Epithelial cell of proximal tubule (primary cell): ENCODE measurements around the gene DAPK2. TPM values are rescaled to one million over a fixed set of nuclear protein-coding genes. Genes with fewer than 3 reads are reported as not detected.

Experiments
- DNase-seq: peaks from one replicate; pipeline ENCODE4 v3.0.0-alpha.2; 2011; ENCODE audit warnings: low read depth
- H3K4me3 ChIP-seq: 2 replicates; pipeline ENCODE4 v1.5.1; 2011; ENCODE audit warnings: low read depth, mild to moderate bottlenecking, low read length
- total RNA-seq: library from RNA; depleted of rRNA; stranded (reverse); fragments of >200 nt; gene quantifications from 2 replicates; pipeline ENCODE4 v1.2.3, GENCODE V29; 2015
- TF ChIP-seq, protein P1 (sequence below): conservative IDR thresholded peaks from 2 replicates; pipeline ENCODE4 v1.5.1; 2012; ENCODE audit warnings: low read depth, mild to moderate bottlenecking, low read length

Gene DAPK2
- total RNA-seq, 1 donor from 2014 or later, result 7.3 TPM

DNA sequence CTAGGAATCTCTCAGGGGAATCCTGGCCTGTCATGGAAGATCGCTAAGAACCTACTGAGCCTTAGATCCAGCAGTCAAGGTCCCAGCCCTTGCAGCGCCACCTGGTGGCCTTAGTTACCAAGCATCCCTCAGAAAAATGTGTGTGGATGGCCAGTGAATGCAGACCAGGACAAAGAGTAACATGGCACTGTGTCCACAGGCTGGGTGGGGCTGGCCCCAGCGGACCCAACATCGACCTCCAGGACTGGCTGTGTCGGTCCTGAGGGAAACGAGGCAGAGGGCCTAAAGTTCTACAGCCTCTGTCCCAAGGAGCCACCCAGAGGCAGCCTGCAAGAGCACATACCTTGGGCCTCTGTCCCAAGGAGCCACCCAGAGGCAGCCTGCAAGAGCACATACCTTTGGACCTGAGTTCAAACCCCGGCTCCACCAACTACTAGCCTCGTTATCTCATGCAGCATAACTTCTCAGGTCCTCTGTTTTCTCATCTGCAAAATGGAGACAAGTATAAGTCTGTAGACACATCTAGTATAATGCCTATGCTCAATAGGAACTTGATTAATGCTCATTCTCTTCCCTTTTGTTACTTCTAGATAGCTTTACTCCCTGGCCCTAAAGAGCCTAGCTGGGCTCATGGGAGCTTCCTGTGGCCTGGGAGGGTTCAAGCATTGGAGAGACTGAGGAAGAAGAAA is 155.1 kb downstream of the DAPK2 start:
- H3K4me3 ChIP-seq, result no peak overlapping the region
- TF ChIP-seq, protein P1, sequence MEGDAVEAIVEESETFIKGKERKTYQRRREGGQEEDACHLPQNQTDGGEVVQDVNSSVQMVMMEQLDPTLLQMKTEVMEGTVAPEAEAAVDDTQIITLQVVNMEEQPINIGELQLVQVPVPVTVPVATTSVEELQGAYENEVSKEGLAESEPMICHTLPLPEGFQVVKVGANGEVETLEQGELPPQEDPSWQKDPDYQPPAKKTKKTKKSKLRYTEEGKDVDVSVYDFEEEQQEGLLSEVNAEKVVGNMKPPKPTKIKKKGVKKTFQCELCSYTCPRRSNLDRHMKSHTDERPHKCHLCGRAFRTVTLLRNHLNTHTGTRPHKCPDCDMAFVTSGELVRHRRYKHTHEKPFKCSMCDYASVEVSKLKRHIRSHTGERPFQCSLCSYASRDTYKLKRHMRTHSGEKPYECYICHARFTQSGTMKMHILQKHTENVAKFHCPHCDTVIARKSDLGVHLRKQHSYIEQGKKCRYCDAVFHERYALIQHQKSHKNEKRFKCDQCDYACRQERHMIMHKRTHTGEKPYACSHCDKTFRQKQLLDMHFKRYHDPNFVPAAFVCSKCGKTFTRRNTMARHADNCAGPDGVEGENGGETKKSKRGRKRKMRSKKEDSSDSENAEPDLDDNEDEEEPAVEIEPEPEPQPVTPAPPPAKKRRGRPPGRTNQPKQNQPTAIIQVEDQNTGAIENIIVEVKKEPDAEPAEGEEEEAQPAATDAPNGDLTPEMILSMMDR, result peak; percentile 95
- DNase-seq, result no peak

DNA sequence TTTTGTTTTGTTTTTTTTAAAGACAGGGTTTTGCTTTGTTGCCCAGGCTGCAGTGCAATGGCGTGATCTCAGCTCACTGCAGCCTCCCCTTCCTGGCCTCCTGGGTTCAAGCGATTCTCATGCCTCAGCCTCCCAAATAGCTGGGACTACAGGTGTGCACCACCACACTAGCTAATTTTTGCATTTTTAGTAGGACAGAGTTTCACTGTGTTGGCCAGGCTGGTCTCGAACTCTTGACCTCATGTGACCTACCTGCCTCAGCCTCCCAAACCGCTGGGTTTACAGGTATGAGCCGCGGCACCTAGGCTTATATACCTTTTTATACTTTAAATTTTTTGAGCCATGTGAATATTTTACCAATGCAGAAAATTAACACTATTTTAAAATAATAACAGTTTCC is 155.7 kb downstream of the DAPK2 start:
- TF ChIP-seq, protein P1, result no peak
- no peak for DNase-seq
- no peak overlapping the region for H3K4me3 ChIP-seq

DNA sequence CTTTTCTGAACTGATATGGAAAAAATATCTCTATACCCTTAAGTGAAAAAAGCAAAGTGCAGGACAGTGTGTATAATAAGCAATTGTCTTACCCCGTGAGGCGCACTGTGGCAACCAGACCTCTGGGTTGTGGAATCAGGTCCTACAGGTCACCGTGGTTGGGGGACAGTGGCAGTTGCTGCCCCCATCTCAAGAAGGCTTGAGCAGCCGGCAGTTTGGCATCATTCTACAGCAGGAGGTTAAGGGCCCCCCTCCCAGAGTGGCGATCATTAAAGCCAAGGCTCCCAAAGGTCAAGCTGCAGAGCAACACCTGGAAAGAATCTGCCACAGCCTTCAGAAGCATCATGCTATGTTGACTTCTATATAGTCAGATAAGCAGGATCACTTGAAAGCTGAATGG is 156.5 kb downstream of the DAPK2 start:
- TF ChIP-seq, protein P1, result no peak
- no peak overlapping the region for H3K4me3 ChIP-seq
- no peak for DNase-seq

GRCh38 chr15:63888823-63889222 is 157.5 kb downstream of the DAPK2 start:
- no peak overlapping the region for H3K4me3 ChIP-seq
- TF ChIP-seq, protein P1, result no peak
- no peak for DNase-seq

DNA sequence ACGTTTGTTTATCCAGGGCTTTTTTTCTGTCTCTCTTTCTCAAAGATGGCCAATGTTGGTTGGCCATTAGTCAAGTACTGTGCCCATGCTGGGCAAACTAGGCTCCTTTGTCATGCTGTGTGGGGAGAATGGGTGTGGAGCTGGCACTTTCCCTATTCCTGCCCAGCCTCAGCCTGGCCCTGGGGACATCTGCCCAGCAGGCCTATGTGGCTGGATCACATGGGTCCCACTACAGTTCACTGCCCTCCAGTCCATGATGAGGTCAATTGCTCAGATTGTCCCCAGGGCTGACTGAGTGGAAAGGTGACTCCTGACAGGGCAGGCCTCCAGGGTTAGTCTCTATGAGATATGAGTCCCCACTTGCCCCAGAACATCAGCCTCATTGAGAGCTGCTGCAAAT is 158.1 kb downstream of the DAPK2 start:
- H3K4me3 ChIP-seq, result no peak overlapping the region
- TF ChIP-seq, protein P1, result no peak
- no peak for DNase-seq

DNA sequence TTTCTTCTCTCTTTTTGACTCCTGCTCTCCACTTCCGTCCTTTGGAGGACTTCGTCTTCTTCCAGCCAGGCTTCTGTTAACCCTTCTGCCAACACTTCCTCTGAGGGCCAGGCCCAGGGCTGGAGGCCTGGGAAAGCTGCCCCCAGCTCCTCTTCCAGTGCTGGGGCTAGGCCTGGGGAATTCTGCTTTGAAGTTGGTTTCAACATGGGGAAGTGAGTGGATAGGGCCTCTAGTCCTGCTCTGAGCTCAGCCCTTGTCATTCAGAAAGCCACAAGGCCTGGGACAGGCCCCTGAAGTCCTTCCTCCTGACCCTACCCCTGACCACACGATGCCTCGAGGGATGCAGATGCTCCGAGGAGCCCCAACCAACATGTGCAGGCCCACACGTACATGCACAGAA is 158.7 kb downstream of the DAPK2 start:
- DNase-seq, result no peak
- TF ChIP-seq, protein P1, result no peak
- H3K4me3 ChIP-seq, result no peak overlapping the region

DNA sequence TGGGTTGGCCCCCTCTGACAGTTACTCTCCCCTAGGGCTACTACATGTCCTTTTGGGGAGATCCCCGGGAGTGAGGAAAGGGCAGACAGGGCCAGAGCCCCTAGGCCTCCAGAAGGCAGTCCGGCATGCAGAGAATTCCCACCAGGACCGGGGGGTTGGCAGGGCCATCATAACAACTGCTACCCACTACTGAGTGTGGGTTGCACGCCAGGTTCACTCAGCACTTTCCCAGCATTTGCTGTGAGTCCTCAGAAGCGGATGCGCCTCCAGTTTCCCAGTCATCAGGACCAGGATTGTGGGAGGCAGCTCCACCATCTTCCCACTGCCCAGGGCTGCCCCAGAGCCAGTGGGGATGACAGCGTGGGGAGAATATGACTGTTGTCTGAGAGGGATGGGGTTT is 161.3 kb downstream of the DAPK2 start:
- no peak overlapping the region for H3K4me3 ChIP-seq
- TF ChIP-seq, protein P1, result no peak
- no peak for DNase-seq
